PC-3 (cell line): ENCODE measurements around the gene OXCT2.

Experiments used
- EZH2 ChIP-seq: fragments of 300-600 bp; sonication (generic); IDR thresholded peaks from one replicate; pipeline ENCODE4 v1.6.1; 2017; ENCODE audit warnings: antibody characterized with exemption, mild to moderate bottlenecking, low read length; ENCODE audit not compliant: unreplicated experiment
- EZH2phosphoT487 ChIP-seq: fragments of 300-600 bp; sonication (generic); IDR thresholded peaks from 2 replicates; pipeline ENCODE4 v1.6.1; 2018; ENCODE audit warnings: mild to moderate bottlenecking, antibody characterized with exemption, low read length, borderline replicate concordance
- TF ChIP-seq, protein P1 (sequence below): fragments of 300-600 bp; sonication (generic); conservative IDR thresholded peaks from 2 replicates; pipeline ENCODE4 v1.5.1; 2017; ENCODE audit warnings: antibody characterized with exemption, low read depth, mild to moderate bottlenecking, low read length

- no peak for TF ChIP-seq EZH2
- TF ChIP-seq, protein P1, sequence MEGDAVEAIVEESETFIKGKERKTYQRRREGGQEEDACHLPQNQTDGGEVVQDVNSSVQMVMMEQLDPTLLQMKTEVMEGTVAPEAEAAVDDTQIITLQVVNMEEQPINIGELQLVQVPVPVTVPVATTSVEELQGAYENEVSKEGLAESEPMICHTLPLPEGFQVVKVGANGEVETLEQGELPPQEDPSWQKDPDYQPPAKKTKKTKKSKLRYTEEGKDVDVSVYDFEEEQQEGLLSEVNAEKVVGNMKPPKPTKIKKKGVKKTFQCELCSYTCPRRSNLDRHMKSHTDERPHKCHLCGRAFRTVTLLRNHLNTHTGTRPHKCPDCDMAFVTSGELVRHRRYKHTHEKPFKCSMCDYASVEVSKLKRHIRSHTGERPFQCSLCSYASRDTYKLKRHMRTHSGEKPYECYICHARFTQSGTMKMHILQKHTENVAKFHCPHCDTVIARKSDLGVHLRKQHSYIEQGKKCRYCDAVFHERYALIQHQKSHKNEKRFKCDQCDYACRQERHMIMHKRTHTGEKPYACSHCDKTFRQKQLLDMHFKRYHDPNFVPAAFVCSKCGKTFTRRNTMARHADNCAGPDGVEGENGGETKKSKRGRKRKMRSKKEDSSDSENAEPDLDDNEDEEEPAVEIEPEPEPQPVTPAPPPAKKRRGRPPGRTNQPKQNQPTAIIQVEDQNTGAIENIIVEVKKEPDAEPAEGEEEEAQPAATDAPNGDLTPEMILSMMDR: no peak
- TF ChIP-seq EZH2phosphoT487: no peak
Measured at GRCh38 chr1:39788426-39788757, 17.2 kb upstream of the OXCT2 start.
